OCI-LY1 (cell line): Measurements from ENCODE around the gene KCTD20.

Experiments used
- H2AFZ ChIP-seq: fragments of 200-600 bp; sonication (generic), shearing (Covaris generic); 2 replicates; pipeline ENCODE4 v1.6.0; 2014; ENCODE audit warnings: antibody characterized with exemption, mild to moderate bottlenecking, low read length
- H3F3A ChIP-seq: fragments of 200-600 bp; sonication (generic), shearing (Covaris generic); 2 replicates; pipeline ENCODE4 v1.6.0; 2014; ENCODE audit warnings: mild to moderate bottlenecking, antibody characterized with exemption, low read length, moderate library complexity; ENCODE audit not compliant: insufficient read depth
- H3K27ac ChIP-seq: fragments of 200-600 bp; sonication (generic); 2 replicates; pipeline ENCODE4 v1.5.1; 2014; ENCODE audit warnings: low read length, mixed run types, mild to moderate bottlenecking, low read depth; ENCODE audit not compliant: poor library complexity, severe bottlenecking
- H3K27me3 ChIP-seq: fragments of 200-600 bp; sonication (generic); 2 replicates; pipeline ENCODE4 v1.6.0; 2014; ENCODE audit warnings: antibody characterized with exemption, mild to moderate bottlenecking, low read length, moderate library complexity; ENCODE audit not compliant: insufficient read depth
- H3K36me3 ChIP-seq: fragments of 200-600 bp; sonication (generic); 2 replicates; pipeline ENCODE4 v1.6.1; 2014; ENCODE audit warnings: mild to moderate bottlenecking, antibody characterized with exemption, low read length, moderate library complexity, mixed read lengths; ENCODE audit not compliant: insufficient read depth
- H3K4me1 ChIP-seq: fragments of 200-600 bp; sonication (generic); 2 replicates; pipeline ENCODE4 v1.5.1; 2014; ENCODE audit warnings: mild to moderate bottlenecking, low read length, moderate library complexity; ENCODE audit not compliant: insufficient read depth, severe bottlenecking
- H3K4me2 ChIP-seq: fragments of 200-600 bp; sonication (generic), shearing (Covaris generic); 2 replicates; pipeline ENCODE4 v1.6.1; 2014; ENCODE audit warnings: low read length
- H3K4me3 ChIP-seq: fragments of 200-600 bp; sonication (generic); 2 replicates; pipeline ENCODE4 v1.5.1; 2014; ENCODE audit warnings: low read length, low read depth, mild to moderate bottlenecking, mixed read lengths; ENCODE audit not compliant: poor library complexity, severe bottlenecking
- H3K79me2 ChIP-seq: fragments of 200-600 bp; shearing (Covaris generic); 2 replicates; pipeline ENCODE4 v1.6.1; 2016; ENCODE audit warnings: mixed run types, low read length, mixed read lengths; ENCODE audit not compliant: insufficient read depth
- H3K9ac ChIP-seq: fragments of 200-600 bp; sonication (generic), shearing (Covaris generic); 2 replicates; pipeline ENCODE4 v1.6.1; 2014; ENCODE audit warnings: mild to moderate bottlenecking, low read length, mixed read lengths
- H3K9me2 ChIP-seq: fragments of 200-600 bp; sonication (generic), shearing (Covaris generic); 2 replicates; pipeline ENCODE4 v1.6.1; 2014; ENCODE audit warnings: low read depth, mild to moderate bottlenecking, low read length, mixed read lengths
- H3K9me3 ChIP-seq: fragments of 200-600 bp; shearing (Covaris generic); 2 replicates; pipeline ENCODE4 v1.6.1; 2014; ENCODE audit warnings: low read length, mixed read lengths
- H4K20me1 ChIP-seq: fragments of 200-600 bp; sonication (generic), shearing (Covaris generic); 2 replicates; pipeline ENCODE4 v1.6.0; 2016; ENCODE audit warnings: mild to moderate bottlenecking, low read length; ENCODE audit not compliant: insufficient read depth
- CTCF ChIP-seq: fragments of 200-600 bp; sonication (generic), shearing (Covaris generic); IDR thresholded peaks from 2 replicates; pipeline ENCODE4 v1.5.1; 2017; ENCODE audit warnings: mild to moderate bottlenecking, antibody characterized with exemption, low read length, moderate library complexity, mixed read lengths
- EZH2 ChIP-seq: fragments of 200-600 bp; sonication (generic), shearing (Covaris generic); IDR thresholded peaks from 2 replicates; pipeline ENCODE4 v1.8.0; 2017; ENCODE audit warnings: borderline replicate concordance, mixed run types, mild to moderate bottlenecking, antibody characterized with exemption, low read length, moderate library complexity, mixed read lengths

KCTD20 gene

GRCh38 chr6:36493859-36494258, 51.1 kb downstream of the KCTD20 start:
- Histone ChIP-seq H3K27ac (no peak overlapping the region), H3K36me3 (peaks cover 58% of the 10 kb centered on the region), H3K4me2 (no peak overlapping the region), H3K4me3 (no peak overlapping the region), H3K9me2 (no peaks in the 10 kb centered on the region), H3K9ac (no peak overlapping the region), H3K4me1 (no peaks in the 10 kb centered on the region), H3K79me2 (no peaks in the 10 kb centered on the region), H3K27me3 (no peaks in the 10 kb centered on the region), H2AFZ (no peak overlapping the region), H3F3A (no peaks in the 10 kb centered on the region), H4K20me1 (no peaks in the 10 kb centered on the region), H3K9me3 (no peaks in the 10 kb centered on the region)
- TF ChIP-seq CTCF, result no peak
- TF ChIP-seq EZH2, result no peak

- Histone ChIP-seq H2AFZ (no peak overlapping the region), H3K27me3 (no peaks in the 10 kb centered on the region), H3K79me2 (no peaks in the 10 kb centered on the region), H3K4me3 (no peak overlapping the region), H3K4me2 (no peak overlapping the region), H3K9ac (no peak overlapping the region), H3K9me2 (no peaks in the 10 kb centered on the region), H3F3A (no peaks in the 10 kb centered on the region), H4K20me1 (no peaks in the 10 kb centered on the region), H3K36me3 (peaks cover 66% of the 10 kb centered on the region), H3K9me3 (no peaks in the 10 kb centered on the region), H3K4me1 (no peaks in the 10 kb centered on the region), H3K27ac (no peak overlapping the region)
- TF ChIP-seq EZH2, result no peak
- TF ChIP-seq CTCF, result no peak
Measured at GRCh38 chr6:36495086-36495485, 52.3 kb downstream of the KCTD20 start.

- Histone ChIP-seq H3K27me3 (no peaks in the 10 kb centered on the region), H2AFZ (no peak overlapping the region), H3K9me3 (no peaks in the 10 kb centered on the region), H3K27ac (no peak overlapping the region), H3F3A (no peaks in the 10 kb centered on the region), H3K4me2 (no peak overlapping the region), H3K4me1 (no peaks in the 10 kb centered on the region), H3K79me2 (no peaks in the 10 kb centered on the region), H3K9ac (no peak overlapping the region), H3K36me3 (peaks cover 66% of the 10 kb centered on the region), H3K4me3 (no peak overlapping the region), H4K20me1 (no peaks in the 10 kb centered on the region), H3K9me2 (no peaks in the 10 kb centered on the region)
- no peak for TF ChIP-seq CTCF
Measured at GRCh38 chr6:36499918-36500317, 57.1 kb downstream of the KCTD20 start.
